Retina (tissue), 1 donor: ENCODE results near the gene TM9SF1.

Experiments
- DNase-seq: peaks from one replicate; pipeline ENCODE4 v3.0.0-alpha.2; 2016

The TM9SF1 gene

GRCh38 chr14:24150061-24150460 lies 45.2 kb downstream of the TM9SF1 start:
- DNase-seq = no peak

- no peak for DNase-seq
These were observed 45.8 kb downstream of the TM9SF1 start for GRCh38 chr14:24149302-24149969.

DNA sequence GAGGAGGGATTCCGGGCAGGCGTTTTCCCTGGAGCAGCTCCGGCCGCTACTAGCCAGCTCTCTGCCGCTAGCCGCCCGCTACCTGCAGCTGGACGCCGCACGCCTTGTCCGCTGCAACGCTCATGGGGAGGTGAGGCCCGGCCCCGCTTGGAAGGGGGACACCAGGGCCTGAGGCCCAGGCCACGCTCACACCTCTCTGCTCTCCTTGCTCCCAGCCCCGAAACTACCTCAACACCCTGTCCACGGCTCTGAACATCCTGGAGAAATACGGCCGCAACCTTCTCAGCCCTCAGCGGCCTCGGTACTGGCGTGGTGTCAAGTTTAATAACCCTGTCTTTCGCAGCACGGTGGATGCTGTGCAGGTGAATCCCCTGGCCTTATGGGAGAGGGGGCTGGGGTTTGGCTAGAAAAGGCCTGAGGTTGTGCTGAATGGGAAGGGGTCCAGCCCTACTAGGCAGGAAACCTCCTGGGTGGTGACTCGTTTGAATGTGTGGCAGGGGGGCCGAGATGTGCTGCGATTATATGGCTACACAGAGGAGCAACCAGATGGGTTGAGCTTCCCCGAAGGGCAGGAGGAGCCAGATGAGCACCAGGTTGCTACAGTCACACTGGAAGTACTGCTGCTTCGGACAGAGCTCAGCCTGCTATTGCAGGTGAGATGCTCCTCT lies 47.3 kb downstream of the TM9SF1 start:
- no peak for DNase-seq

DNA sequence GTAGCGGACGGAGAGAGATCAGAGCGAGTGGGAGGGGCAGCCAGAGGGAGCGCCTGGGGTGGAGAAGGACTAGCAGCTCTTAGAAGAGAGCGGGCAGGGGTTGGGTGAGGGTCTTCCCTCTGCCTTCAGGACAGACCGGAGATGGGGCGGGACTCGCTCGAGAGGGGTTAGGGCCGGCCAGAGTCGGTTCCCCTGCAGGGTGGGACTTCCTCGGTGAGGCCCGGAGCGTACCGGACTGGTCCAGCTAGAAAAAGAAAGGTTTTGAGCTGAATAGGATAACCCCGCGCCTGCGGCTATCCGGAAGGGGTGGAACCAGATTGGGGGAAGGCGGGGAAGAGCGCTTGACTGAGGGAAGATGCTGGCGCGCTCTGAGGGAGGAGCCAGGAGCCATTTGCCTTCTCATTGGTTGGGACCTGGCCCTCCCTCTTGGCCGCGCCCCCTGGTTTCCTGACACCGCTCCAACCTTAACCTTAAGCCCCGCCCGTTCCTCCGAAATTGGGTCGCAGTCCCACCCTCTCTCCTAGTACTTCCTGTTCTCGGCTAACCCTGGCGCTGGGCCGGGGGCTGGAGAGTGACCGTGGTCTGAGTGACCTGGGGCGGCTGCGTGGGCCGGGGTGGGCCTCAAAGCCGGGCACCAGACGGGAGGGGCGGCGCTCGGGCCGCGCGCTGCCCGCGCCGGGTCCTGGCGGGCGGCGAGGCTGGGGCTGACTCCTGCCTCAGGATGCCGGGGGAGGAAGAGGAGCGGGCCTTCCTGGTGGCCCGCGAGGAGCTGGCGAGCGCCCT lies 48.1 kb downstream of the TM9SF1 start, which contains the start of gene RNF31:
RNF31 (plus strand) TSS at position 521 of the 783 bp plus-strand sequence; CDS start at position 722, 201 bp downstream.
- peak; percentile 97 for DNase-seq

- DNase-seq = peak; percentile 95
These were observed 48.7 kb downstream of the TM9SF1 start, which contains the start of gene PSME2 for GRCh38 chr14:24146453-24146977. PSME2 (minus strand) TSS chr14:24146610; CDS start chr14:24146581, 29 bp downstream.

- peak; percentile 74 for DNase-seq
These were observed 49.4 kb downstream of the TM9SF1 start for GRCh38 chr14:24145690-24146452.

GRCh38 chr14:24145219-24145618 lies 50.0 kb downstream of the TM9SF1 start:
- no peak for DNase-seq

GRCh38 chr14:24144451-24144850 lies 50.8 kb downstream of the TM9SF1 start:
- DNase-seq = no peak

GRCh38 chr14:24143511-24143910 lies 51.7 kb downstream of the TM9SF1 start:
- no peak for DNase-seq

GRCh38 chr14:24141097-24141880 lies 54.0 kb downstream of the TM9SF1 start, which contains the start of gene EMC9:
EMC9 (minus strand) TSS chr14:24141591; CDS start chr14:24141304, 287 bp downstream.
- DNase-seq = peak; percentile 99

GRCh38 chr14:24139272-24139934 lies 55.8 kb downstream of the TM9SF1 start:
- DNase-seq = no peak
